ES-I3 (cell line): ENCODE data around the gene NECAB3.

Source experiments
- H3K36me3 ChIP-seq: 2 replicates; pipeline ENCODE4 v1.6.1; 2013; ENCODE audit warnings: mild to moderate bottlenecking, low read length, control low read depth, moderate library complexity; ENCODE audit not compliant: insufficient read depth
- H3K4me1 ChIP-seq: 2 replicates; pipeline ENCODE4 v1.6.1; 2013; ENCODE audit warnings: mild to moderate bottlenecking, control low read depth, low read length; ENCODE audit not compliant: insufficient read depth
- H3K9ac ChIP-seq: 2 replicates; pipeline ENCODE4 v1.6.1; 2013; ENCODE audit warnings: low read depth, mild to moderate bottlenecking, low read length, moderate library complexity
- H3K9me3 ChIP-seq: 2 replicates; pipeline ENCODE4 v1.6.1; 2013; ENCODE audit warnings: mild to moderate bottlenecking, low read length, moderate library complexity; ENCODE audit not compliant: control insufficient read depth, insufficient read depth

NECAB3 gene

GRCh38 chr20:33676652-33677645 lies 2.7 kb upstream of the NECAB3 start:
- H3K9ac ChIP-seq, result no peak overlapping the region
- H3K36me3 ChIP-seq, result peaks cover under 1% of the 10 kb centered on the region
- no peaks in the 10 kb centered on the region for H3K9me3 ChIP-seq
- peaks cover 19% of the 10 kb centered on the region for H3K4me1 ChIP-seq

- Histone ChIP-seq H3K9me3 (no peaks in the 10 kb centered on the region), H3K36me3 (peaks cover 7% of the 10 kb centered on the region), H3K4me1 (peaks cover 19% of the 10 kb centered on the region), H3K9ac (no peak overlapping the region)
Measured at GRCh38 chr20:33676121-33676520, 1.9 kb upstream of the NECAB3 start.

DNA sequence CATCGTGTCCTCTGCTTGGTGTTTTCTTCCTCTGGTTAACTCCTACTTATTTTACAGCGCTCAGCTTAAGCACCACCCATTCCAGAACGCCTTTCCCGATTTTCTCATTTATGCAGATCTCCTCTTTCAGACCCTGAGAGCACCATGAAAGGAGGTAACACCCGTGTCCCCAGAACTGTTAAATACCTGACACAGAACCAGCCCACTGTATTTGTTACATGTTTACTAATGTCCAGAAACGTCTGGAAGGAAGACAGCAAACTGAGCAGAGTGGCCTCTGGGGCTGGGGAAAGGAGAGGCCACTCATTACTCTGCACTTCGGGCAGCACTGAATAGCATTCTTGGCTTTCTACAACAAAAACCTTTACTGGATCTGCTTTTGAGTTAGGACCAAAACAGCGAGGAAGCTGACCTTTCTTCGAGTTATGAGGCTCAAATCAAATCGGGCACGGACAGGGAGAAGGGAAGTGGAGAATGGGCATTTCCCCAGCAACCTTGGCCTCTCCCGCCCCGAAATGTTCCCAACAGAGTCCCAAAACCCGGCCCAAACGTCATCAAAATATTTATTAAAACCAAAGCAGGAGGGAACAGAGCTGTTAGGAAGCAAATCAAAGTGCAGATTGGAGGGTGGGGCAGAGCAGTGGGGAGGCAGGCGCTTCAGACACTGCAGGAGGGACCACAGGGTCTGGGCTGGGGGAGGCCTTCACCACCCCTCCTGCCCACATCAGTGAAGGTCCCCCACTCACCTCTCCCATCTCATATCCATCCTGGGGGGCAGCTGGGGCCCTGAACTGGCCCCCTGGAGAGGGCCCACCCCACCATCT lies 1.1 kb upstream of the NECAB3 start:
- Histone ChIP-seq H3K4me1 (peaks cover 19% of the 10 kb centered on the region), H3K36me3 (peaks cover 11% of the 10 kb centered on the region), H3K9ac (peak overlapping the region; percentile 71), H3K9me3 (no peaks in the 10 kb centered on the region)

DNA sequence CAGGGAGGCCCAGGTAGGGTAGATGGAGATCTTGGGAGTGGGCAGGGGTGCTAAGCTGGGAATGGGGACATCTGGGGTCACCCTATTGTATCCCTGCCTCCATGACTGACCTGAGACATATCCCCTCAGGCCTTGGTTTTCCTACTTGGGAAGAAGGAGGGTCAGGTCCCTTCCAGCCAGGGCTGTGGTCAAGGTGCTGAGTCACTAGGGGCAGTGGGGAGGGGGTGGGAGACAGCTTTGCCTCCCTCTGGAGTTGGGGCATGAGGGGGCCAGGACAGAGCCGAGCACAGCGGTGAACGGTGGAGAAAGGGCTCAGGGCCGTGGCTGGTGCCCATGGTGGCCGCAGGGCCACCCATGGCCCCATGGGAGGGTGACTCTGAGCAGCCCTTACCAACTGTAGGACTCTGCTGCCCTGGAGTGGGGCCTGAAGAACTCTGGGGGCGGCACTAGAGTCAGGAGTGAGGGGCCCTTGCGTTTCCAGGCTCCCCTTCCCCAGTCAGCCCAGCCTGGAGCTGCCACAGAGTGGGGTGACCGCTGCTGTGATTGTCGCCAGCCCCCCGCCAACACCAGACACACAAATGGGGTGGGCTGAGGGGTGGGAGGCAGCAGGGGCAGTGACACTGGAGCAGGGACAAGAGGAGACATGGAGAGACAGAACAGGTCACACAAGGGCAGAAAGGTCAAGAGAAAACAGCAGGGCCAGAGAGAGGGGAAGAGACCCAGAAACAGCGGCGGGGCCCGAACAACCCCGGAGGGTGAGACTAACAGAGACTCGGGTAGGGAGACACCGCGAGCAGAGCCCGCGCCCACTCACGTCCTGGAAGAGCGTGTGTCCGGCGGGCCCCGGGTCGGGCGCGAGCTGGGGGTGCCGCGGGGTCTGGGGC lies 576 bp downstream of the NECAB3 start:
- H3K36me3 ChIP-seq, result peaks cover 11% of the 10 kb centered on the region
- H3K4me1 ChIP-seq, result peaks cover 19% of the 10 kb centered on the region
- no peaks in the 10 kb centered on the region for H3K9me3 ChIP-seq
- peak overlapping the region; percentile 71 for H3K9ac ChIP-seq

DNA sequence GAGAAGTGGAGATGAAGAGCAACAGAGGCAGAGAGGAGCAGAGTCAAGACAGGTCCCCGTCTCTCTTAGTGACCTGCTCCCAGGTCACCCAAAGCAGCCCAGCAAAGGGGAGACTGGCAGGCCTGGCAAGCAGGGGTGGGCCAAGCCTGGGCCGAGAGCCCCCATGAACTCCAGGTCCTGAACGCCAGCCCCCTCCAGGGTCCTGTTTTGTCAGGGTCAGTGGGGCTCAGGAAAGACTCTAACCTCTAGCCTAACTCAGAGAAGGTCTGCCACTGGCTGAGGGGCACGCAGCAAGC lies 1.2 kb downstream of the NECAB3 start:
- peaks cover 19% of the 10 kb centered on the region for H3K4me1 ChIP-seq
- peak overlapping the region; percentile 71 for H3K9ac ChIP-seq
- peaks cover 11% of the 10 kb centered on the region for H3K36me3 ChIP-seq

DNA sequence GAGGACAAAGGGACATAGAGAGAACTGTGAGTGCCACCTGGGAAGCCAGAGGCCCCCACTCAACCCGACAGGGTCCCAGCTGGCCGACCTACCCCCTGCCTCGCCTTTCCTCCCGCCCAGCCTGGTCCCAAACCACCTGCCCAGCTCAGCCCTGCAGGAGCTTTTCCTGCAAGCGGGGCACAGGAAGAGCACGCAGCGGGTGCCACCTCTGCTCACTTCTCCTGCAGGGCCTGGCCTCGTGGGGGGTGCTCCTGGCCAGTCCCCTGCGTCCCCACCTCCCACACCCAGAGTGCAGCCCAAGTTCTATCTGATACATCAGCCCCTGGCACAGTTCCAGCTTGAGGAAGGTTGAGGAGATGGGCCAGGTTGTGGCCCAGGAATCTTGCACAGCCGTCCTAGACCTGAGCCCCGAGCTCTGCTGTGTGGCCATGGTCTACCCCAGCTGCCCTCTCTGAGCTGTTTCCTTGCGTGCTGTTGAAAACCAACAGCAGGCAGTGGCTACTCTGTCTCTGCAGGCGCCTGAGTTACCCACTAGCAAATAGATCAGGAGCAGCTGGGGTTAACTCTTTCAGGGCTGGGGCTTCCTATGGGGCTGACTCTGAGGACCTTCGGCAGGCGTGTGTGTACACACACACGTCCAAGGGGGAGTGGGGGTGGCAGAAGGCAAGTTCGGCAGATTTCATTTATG lies 1.7 kb downstream of the NECAB3 start:
- peaks cover 19% of the 10 kb centered on the region for H3K4me1 ChIP-seq
- H3K9ac ChIP-seq, result peak overlapping the region; percentile 71; the same call in 1 of the 2 replicates
- no peaks in the 10 kb centered on the region for H3K9me3 ChIP-seq
- peaks cover 11% of the 10 kb centered on the region for H3K36me3 ChIP-seq

More for the DNA sequence above, 1.2 kb downstream of the NECAB3 start:
- H3K9me3 ChIP-seq, result no peaks in the 10 kb centered on the region

GRCh38 chr20:33671573-33672288 lies 2.5 kb downstream of the NECAB3 start:
- Histone ChIP-seq H3K4me1 (peaks cover 19% of the 10 kb centered on the region), H3K9me3 (no peaks in the 10 kb centered on the region), H3K36me3 (peaks cover 11% of the 10 kb centered on the region; the same call in 1 of the 2 replicates), H3K9ac (no peak overlapping the region)

DNA sequence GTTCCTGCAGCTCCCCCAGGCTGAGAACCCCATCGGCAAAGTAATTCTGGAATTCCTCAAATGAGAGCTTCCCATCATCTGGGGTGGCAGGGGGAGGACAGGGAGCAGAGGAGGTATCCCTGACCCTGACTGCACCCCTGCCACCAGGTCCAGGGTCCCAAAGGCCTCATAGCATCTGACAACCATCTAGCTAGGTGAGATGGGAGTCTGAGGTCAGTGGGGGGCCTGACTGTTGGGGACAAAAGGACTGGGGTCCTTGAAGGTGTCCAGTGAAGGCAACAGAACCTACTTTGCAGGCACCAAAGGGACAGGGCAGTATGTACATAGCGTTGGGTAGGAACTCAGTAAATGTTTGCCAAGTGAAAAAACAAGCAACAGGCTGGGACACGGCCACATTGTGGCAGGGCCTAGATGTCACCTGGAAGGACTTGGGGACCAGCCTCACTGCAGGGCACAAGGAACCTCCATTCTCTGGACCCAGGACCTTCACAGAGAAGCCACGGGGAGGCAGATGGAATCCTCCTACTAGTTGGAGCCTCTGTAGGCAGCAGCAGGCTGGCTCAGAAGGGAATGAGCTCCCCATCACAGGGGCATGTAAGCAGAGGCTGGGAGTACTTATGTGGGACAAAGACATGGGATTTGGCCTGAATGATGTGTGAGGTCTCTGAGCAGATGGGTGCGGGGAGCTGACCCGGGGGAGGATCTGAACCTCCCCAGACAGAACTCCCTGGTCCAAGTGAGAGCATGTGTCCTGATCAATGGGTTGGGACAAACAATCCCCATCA lies 3.3 kb downstream of the NECAB3 start:
- H3K4me1 ChIP-seq, result peaks cover 19% of the 10 kb centered on the region
- H3K36me3 ChIP-seq, result 0 out of 2 replicates have a peak, but pooled peaks cover 11% of the 10 kb centered on the region
- no peaks in the 10 kb centered on the region for H3K9me3 ChIP-seq
- no peak overlapping the region for H3K9ac ChIP-seq

DNA sequence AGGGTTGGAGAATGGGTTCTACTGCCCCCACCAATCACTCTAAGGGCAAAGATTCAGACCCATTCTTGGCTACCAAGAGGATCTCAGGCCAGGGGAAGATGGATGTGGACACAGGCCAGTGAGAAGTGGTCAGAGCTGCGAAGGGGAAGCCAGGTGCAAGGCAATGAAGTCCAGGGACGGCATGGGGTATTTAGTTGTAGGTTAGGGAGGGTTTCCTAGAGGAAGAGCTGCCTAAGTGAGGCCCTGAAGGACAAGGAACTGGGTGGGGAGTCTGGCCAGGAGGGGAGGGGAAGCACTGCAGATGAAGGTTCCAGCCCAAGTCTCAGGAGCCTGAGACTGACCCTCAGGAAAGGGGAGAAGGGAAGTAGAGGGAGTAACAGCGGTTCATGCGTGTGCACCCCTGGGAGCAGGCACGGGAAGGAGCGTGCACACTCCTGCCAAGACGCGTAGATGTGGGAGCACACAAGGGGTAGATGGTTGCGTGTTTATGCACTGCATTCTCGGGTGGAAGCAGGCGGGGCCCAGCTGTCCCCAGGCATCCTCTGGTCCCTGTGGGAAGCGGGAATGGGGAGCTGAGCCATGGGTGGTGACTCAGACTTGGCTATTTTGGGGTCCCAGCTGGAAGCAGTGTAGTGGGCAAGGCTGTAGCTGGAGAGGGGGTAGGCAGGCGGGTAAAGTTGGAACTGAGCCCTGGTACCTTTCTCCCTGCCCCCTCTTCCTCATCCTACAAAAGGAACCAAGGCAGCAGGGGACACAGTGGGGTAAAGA lies 4.2 kb downstream of the NECAB3 start:
- H3K36me3 ChIP-seq, result 0 out of 2 replicates have a peak, but pooled peaks cover 11% of the 10 kb centered on the region
- H3K4me1 ChIP-seq, result peaks cover 12% of the 10 kb centered on the region
- H3K9me3 ChIP-seq, result no peaks in the 10 kb centered on the region
- no peak overlapping the region for H3K9ac ChIP-seq

DNA sequence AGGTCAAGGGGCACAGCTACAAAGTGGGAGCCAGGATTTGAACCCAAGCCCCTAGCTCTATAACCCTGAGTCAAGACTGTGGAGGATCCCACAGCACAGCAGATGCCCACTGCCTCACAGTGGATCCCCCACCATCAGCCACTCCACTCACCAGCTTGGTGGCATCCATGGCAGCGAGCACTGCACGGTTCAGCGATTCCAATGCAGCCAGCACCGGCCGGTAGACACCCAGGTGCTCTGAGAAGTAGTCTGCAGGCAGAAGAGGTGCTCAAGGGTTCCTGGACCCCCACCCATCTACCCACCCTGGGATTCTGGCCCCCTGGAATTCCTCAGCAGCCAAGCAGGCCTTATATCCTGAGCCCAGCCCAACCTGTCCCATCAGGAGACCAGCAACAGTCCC lies 5.0 kb downstream of the NECAB3 start:
- no peak overlapping the region for H3K9ac ChIP-seq
- peaks cover 14% of the 10 kb centered on the region for H3K4me1 ChIP-seq
- 0 out of 2 replicates have a peak, but pooled peaks cover 11% of the 10 kb centered on the region for H3K36me3 ChIP-seq
- no peaks in the 10 kb centered on the region for H3K9me3 ChIP-seq

- H3K4me1 ChIP-seq, result peaks cover 14% of the 10 kb centered on the region
- no peak overlapping the region for H3K9ac ChIP-seq
- 0 out of 2 replicates have a peak, but pooled peaks cover 11% of the 10 kb centered on the region for H3K36me3 ChIP-seq
- H3K9me3 ChIP-seq, result no peaks in the 10 kb centered on the region
Measured at GRCh38 chr20:33668466-33669155, 5.6 kb downstream of the NECAB3 start.
